HG03439 (cell line): ENCODE measurements around the gene INPP5F.
"Not testable (repeated sequence)": the region's sequence is repeated elsewhere in the genome, so short reads cannot be mapped to it uniquely, and the experiment has no call there.

Source experiments
- ATAC-seq: cut with Tn5 transposase; IDR thresholded peaks from one replicate; pipeline ENCODE4 v1.9.1; 2021; ENCODE audit warnings: mild to moderate bottlenecking, moderate library complexity; ENCODE audit not compliant: unreplicated experiment

The INPP5F gene

GRCh38 chr10:119858063-119858462, 132.2 kb downstream of the INPP5F start:
- no peak for ATAC-seq

GRCh38 chr10:119859420-119860258, 133.8 kb downstream of the INPP5F start:
- no peak for ATAC-seq

DNA sequence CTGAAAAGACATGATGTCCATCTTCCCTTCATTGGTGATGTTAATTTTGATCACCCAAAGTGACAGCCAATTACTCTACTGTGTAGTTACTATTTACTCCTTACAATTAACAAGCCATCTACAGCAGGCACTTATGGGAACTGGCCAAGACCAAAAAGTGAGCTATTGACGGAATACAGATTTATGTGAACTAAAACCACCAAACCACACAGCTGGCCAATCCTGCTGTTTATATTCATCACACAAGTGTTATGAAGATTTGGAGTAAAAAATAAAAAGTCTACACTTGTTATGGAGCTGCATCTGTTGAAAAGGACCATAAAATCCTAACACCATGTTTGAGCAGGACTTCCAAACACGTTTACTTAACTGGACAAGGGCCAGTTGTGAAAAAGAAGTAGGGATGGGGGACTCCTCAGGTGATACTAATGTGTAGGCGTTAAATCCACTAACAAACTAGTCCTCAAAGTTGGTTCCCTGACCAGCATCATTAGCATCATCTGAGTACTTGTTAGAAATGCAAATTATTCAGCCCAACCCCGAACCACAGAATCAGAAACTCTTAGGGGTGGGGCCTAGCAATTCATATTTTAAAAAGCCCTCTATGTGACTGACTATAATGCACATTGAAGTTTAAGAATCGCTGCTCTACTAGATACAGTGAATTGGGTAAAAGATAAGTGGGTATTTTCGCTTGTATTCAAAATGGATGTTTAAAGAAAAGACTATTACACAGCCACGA, 135.2 kb downstream of the INPP5F start:
- no peak for ATAC-seq

- ATAC-seq = no peak
Observed at GRCh38 chr10:119862524-119862923, 136.7 kb downstream of the INPP5F start.

DNA sequence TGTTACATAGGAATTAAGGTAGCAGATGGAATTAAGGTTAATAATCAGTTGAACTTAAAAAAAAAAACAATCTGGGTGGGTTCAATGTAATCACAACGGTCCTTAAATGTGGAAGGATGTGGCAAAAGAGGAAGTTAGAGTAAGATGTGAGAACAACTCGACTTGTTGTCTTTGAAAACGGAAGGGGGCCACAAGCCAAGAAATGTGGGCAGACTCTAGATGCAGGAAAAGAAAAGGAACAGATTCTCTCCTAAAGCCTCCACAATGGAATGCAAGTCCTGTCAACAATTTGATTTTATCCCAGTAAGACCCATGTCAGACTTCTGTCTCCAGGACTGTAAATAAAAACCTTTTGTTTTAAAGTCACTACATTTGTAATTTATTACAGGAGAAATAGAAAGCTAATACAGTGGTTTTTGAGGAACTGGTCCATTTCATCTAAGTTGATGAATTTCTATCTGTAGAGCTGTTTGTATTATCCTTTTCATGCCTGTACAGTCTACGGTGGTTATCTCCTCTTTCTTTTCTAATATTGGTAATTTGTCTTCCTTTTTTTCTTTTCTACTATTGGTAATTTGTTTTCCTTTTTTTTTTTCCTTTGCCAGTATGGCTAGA, 138.2 kb downstream of the INPP5F start:
- no peak for ATAC-seq

GRCh38 chr10:119865699-119866240, 139.9 kb downstream of the INPP5F start:
- ATAC-seq = no peak

- ATAC-seq = no peak
Observed at GRCh38 chr10:119867317-119867716, 141.5 kb downstream of the INPP5F start.

DNA sequence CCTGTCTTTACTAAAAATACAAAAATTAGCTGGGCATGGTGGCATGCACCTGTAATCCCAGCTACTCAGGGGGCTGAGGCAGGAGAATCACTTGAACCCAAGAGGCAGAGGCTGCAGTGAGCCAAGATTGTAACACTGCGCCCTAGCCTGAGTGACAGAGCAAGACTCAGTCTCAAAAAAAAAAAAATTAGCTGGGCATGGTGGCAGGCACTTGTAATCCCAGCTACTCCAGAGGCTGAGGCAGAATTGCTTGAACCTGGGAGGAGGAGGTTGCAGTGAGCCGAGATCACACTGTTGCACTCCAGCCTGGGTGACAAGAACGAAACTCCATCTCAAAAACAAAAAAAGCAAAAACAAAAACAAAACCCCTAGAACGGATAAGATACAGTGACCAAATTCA, 143.5 kb downstream of the INPP5F start:
- ATAC-seq = not testable (repeated sequence)

DNA sequence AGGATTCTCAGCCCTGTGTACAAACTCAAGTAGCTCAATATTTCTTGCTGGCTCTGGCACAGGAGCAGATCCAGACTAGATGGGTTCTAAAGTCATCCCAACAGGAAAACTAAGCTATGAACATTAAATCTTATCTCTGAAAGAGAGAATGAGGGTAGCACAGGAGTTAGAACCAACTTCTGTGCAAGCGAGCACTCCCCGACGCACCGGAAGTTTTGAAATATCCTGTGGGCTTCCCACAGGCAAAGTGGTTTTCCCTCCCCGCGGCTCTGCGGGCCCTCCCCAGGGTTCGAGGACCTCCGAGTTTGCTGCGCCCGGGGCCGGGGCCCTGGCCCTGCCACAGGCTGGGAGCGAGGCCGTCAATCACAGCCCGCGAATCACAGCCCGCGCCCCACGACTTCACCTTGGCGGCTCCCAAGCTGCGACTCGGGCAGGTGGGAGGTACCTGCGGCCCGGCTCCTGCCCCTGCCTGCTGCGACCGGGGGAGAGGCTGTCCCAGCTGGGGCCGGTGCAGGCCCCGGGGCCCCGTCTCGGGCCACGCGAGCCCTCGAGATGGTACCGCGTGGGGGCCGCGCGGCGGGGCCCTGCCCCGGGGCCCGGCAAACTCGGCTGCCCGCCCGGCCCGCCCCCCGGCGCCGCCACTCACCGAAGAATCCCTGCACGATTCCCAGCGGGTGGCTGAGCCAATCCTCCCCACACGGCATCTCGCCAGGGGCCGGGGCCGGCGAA, 146.2 kb downstream of the INPP5F start:
- peak; percentile 43 for ATAC-seq

GRCh38 chr10:119872610-119872859, 146.7 kb downstream of the INPP5F start, which contains the start of gene MCMBP:
TSS of gene MCMBP (minus strand) at chr10:119872843. CDS start at chr10:119872584, 259 bp downstream.
- no peak for ATAC-seq

- ATAC-seq = peak; percentile 89
Observed at GRCh38 chr10:119872860-119873681, 147.2 kb downstream of the INPP5F start.

GRCh38 chr10:119878524-119878923, 152.7 kb downstream of the INPP5F start:
- ATAC-seq = no peak
